Peyer's patch (tissue), 4 donors: ENCODE results near the gene SPINK1. TPM values are rescaled to one million over a fixed set of nuclear protein-coding genes. Genes with fewer than 3 reads are reported as not detected.
"Not testable (repeated sequence)": the region's sequence is repeated elsewhere in the genome, so short reads cannot be mapped to it uniquely, and the experiment has no call there.

Experiments used
- DNase-seq, 3 donors: peaks; one replicate each; pipeline ENCODE4 v3.0.0-alpha.2; 2017 to 2019
- H3K27ac ChIP-seq, 4 donors: fragments of 200-600 bp; sonication (generic); one replicate each; pipeline ENCODE4 v1.5.1; 2016 to 2019
- H3K27me3 ChIP-seq, 2 donors: fragments of 200-600 bp; sonication (generic); one replicate each; pipeline ENCODE4 v1.5.1; 2019
- H3K36me3 ChIP-seq, 3 donors: fragments of 200-600 bp; sonication (generic); one replicate each; pipeline ENCODE4 v1.5.1; 2016 to 2019
- H3K4me1 ChIP-seq, 4 donors: fragments of 200-600 bp; sonication (generic); one replicate each; pipeline ENCODE4 v1.5.1; 2016 to 2019
- H3K4me3 ChIP-seq, 4 donors: fragments of 200-600 bp; sonication (generic); 1 replicate in 3 of 4; 2 replicates in 1 of 4; pipeline ENCODE4 v1.5.1; 2016 to 2019; ENCODE audit warnings: mild to moderate bottlenecking in 1 of 4
- H3K9me3 ChIP-seq, 4 donors: fragments of 200-600 bp; sonication (generic); one replicate each; pipeline ENCODE4 v1.5.1; 2016 to 2019; ENCODE audit warnings: mild to moderate bottlenecking in 1 of 4
- CTCF ChIP-seq, 6 experiments: fragments of 450-650 bp in 4 of 6; fragments of 200-600 bp in 2 of 6; sonication (generic) in 1 of 6; IDR thresholded peaks; one replicate each; pipeline ENCODE4 v1.5.1; 2017 to 2019; ENCODE audit warnings: antibody characterized with exemption in 6 of 6, mild to moderate bottlenecking in 3 of 6, moderate library complexity in 1 of 6
- POLR2A ChIP-seq, 2 donors: fragments of 450-650 bp; IDR thresholded peaks; one replicate each; pipeline ENCODE4 v1.5.1; 2017; ENCODE audit warnings: antibody characterized with exemption in 2 of 2, mild to moderate bottlenecking in 2 of 2, moderate library complexity in 2 of 2
- total RNA-seq, 4 donors: library from RNA; depleted of rRNA; stranded (reverse); fragments of >200 nt; gene quantifications; one replicate each; pipeline ENCODE4 v1.1.0, GENCODE V29; 2016

The SPINK1 gene
- total RNA-seq, 4 donors from 2014 or later, result 46.2 to 436 (median 154) TPM

- no peak overlapping the region for H3K27ac ChIP-seq
- no peaks in the 10 kb centered on the region for H3K36me3 ChIP-seq
Observed at GRCh38 chr5:147835386-147835798, 3.9 kb upstream of the SPINK1 start.

GRCh38 chr5:147832541-147832940 lies 1.1 kb upstream of the SPINK1 start:
- H3K36me3 ChIP-seq, result no peaks in the 10 kb centered on the region
- H3K4me1 ChIP-seq, result peaks cover 0 to 24% (median 0%) of the 10 kb centered on the region in 4 donors

More at GRCh38 chr5:147835386-147835798, 3.9 kb upstream of the SPINK1 start:
- H3K4me1 ChIP-seq, result peaks cover 0 to 30% (median 2%) of the 10 kb centered on the region in 4 donors
- TF ChIP-seq CTCF (IDR thresholded peaks at IDR 0.05), result no peak
- no peak for TF ChIP-seq POLR2A (IDR thresholded peaks at IDR 0.05)
- no peaks in the 10 kb centered on the region for H3K27me3 ChIP-seq
- H3K4me3 ChIP-seq, result no peak overlapping the region
- no peak for DNase-seq
- H3K9me3 ChIP-seq, result no peaks in the 10 kb centered on the region

GRCh38 chr5:147830035-147830434 lies 1.4 kb downstream of the SPINK1 start:
- peaks cover 0 to 13% (median 0%) of the 10 kb centered on the region in 4 donors for H3K4me1 ChIP-seq
- no peak for TF ChIP-seq POLR2A (IDR thresholded peaks at IDR 0.05)
- no peak for TF ChIP-seq CTCF (IDR thresholded peaks at IDR 0.05)
- H3K9me3 ChIP-seq, result no peaks in the 10 kb centered on the region
- H3K27ac ChIP-seq, result no peak overlapping the region
- H3K4me3 ChIP-seq, result peak overlapping the region in 2 of 4 donors; percentile 33 to 43
- H3K27me3 ChIP-seq, result no peaks in the 10 kb centered on the region
- H3K36me3 ChIP-seq, result no peaks in the 10 kb centered on the region
- DNase-seq, result no peak

More at GRCh38 chr5:147832541-147832940, 1.1 kb upstream of the SPINK1 start:
- TF ChIP-seq CTCF (IDR thresholded peaks at IDR 0.05) (no peak), POLR2A (IDR thresholded peaks at IDR 0.05) (no peak)
- Histone ChIP-seq H3K4me3 (no peak overlapping the region), H3K27me3 (no peaks in the 10 kb centered on the region), H3K9me3 (no peaks in the 10 kb centered on the region), H3K27ac (peak overlapping the region in 2 of 4 donors; percentile 49 to 80)
- no peak for DNase-seq

- not testable (repeated sequence) for H3K9me3 ChIP-seq, DNase-seq, H3K27me3 ChIP-seq, H3K4me3 ChIP-seq, H3K36me3 ChIP-seq, H3K4me1 ChIP-seq, H3K27ac ChIP-seq
Observed at GRCh38 chr5:147827017-147827416, 4.5 kb downstream of the SPINK1 start.

DNA sequence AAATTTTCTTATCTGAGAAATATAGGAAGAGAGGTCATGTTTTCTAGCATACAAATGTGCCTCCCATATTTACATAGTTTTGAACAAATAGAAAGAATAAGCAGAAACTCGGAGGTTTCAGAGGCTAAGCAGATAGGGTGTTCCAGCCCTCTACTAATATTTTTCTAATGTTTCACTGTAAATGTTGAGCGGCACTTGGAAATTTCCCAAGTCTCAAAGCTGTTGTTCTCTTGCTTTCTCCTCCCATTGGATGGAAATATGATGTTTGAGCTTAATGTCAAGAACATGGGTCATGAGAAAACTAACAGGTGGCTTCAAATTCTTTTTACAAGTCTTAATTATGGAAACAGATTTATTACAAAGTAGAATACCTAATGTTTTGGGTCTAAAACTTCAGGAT lies 5.1 kb downstream of the SPINK1 start:
- Histone ChIP-seq H3K9me3 (no peaks in the 10 kb centered on the region), H3K36me3 (no peaks in the 10 kb centered on the region), H3K27me3 (no peaks in the 10 kb centered on the region), H3K27ac (no peak overlapping the region), H3K4me3 (no peak overlapping the region), H3K4me1 (no peaks in the 10 kb centered on the region)
- TF ChIP-seq POLR2A (IDR thresholded peaks at IDR 0.05), result no peak
- no peak for TF ChIP-seq CTCF (IDR thresholded peaks at IDR 0.05)
- no peak for DNase-seq

DNA sequence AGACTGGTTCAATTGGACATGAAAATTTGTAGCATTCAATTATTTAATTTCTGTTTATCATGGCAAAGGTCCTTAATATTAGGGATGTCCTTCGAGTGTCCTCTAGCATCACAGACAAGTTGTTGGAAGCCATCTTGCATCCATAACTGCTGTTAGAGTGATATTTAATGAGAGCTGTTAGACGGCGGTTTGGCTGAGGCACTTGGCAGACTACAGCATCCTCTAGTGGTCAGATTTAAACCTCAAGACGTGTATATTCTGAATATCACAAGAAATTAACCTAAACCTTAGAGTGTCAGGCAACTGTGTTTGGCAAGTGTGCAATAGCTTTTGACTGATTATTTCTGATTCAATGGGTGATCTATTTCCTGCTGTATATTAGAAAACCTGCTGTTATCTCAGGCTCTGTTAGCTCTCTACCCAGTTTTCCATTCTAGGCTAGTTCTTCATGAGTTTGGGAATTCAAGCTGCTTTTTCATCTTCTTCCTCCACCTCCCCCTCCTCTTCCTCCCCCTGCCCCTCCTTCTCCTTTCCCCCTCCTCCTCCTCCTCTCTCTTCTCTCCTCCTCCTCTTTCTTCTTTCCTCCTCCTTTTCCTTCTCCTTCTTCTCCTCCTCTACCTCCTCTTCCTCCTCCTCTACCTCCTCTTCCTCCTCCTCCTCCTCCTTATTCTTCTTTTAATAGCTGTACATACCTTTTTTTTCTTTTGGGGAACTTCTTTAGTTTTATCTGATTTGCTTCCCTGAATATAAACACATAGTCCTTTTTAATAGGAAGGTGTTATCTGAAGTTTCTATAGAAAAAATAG lies 8.6 kb downstream of the SPINK1 start:
- H3K9me3 ChIP-seq, result no peaks in the 10 kb centered on the region
- no peaks in the 10 kb centered on the region for H3K36me3 ChIP-seq
- no peak overlapping the region for H3K27ac ChIP-seq
- no peak overlapping the region for H3K4me3 ChIP-seq
- H3K4me1 ChIP-seq, result no peaks in the 10 kb centered on the region
- DNase-seq, result peak in 1 of 3 donors; percentile 49
- no peaks in the 10 kb centered on the region for H3K27me3 ChIP-seq
- TF ChIP-seq CTCF (IDR thresholded peaks at IDR 0.05) (peak; percentile 24 to 96 (median 84)), POLR2A (IDR thresholded peaks at IDR 0.05) (no peak)

GRCh38 chr5:147822222-147822621 lies 9.2 kb downstream of the SPINK1 start:
- not testable (repeated sequence) for H3K27ac ChIP-seq, H3K27me3 ChIP-seq, H3K4me1 ChIP-seq, H3K4me3 ChIP-seq, DNase-seq, H3K9me3 ChIP-seq, H3K36me3 ChIP-seq
